ENCODE measurements around the gene TPRKB.
"Not testable (repeated sequence)": the region's sequence is repeated elsewhere in the genome, so short reads cannot be mapped to it uniquely, and the experiment has no call there.

Gene TPRKB

DNA sequence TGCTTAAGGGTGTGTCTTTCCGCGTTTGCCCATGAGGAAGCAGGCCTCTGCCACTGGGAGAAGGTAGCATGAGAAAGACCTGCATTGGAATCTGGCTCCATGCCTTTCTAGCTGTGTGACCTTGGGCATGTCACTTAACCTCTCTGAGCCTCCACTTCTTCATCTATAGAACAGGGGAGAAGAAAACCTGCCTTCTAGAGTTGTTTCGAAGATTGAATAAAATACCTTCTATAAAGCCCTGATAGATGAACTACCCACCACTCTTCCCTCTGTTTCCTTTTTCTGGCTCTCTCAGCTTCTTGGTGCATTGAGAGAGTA is 35.7 kb downstream of the TPRKB start:
- WGBS (ENCODE audit: insufficient coverage, insufficient read length): no CpG with 5 or more reads among the region's 3 CpGs
- not testable (repeated sequence) for H3K27me3 ChIP-seq (ENCODE audit: control insufficient read depth, insufficient read depth, low read length); H3K4me1 ChIP-seq (ENCODE audit: control insufficient read depth, insufficient read depth, low read length); DNase-seq (ENCODE audit: low read depth, low spot score); H3K36me3 ChIP-seq (ENCODE audit: control insufficient read depth, insufficient read depth, low read length); H3K9me3 ChIP-seq (ENCODE audit: control insufficient read depth, insufficient read depth, low read length); H3K4me3 ChIP-seq (ENCODE audit: low read length); H3K27ac ChIP-seq (ENCODE audit: low read length)

- H3K36me3 ChIP-seq (ENCODE audit: control insufficient read depth, insufficient read depth, low read length): no peaks in the 10 kb centered on the region
- no peak for DNase-seq (ENCODE audit: low read depth, low spot score)
- no peaks in the 10 kb centered on the region for H3K27me3 ChIP-seq (ENCODE audit: control insufficient read depth, insufficient read depth, low read length)
- H3K4me1 ChIP-seq (ENCODE audit: control insufficient read depth, insufficient read depth, low read length): no peaks in the 10 kb centered on the region
- no CpG with 5 or more reads among the region's 23 CpGs for WGBS (ENCODE audit: insufficient coverage, insufficient read length)
- H3K9me3 ChIP-seq (ENCODE audit: control insufficient read depth, insufficient read depth, low read length): no peaks in the 10 kb centered on the region
- H3K27ac ChIP-seq (ENCODE audit: low read length): no peak overlapping the region
- no peak overlapping the region for H3K4me3 ChIP-seq (ENCODE audit: low read length)
Measured at GRCh38 chr2:73700661-73701447, 36.3 kb downstream of the TPRKB start.

- Histone ChIP-seq H3K27me3 (ENCODE audit: control insufficient read depth, insufficient read depth, low read length) (no peaks in the 10 kb centered on the region), H3K4me3 (ENCODE audit: low read length) (no peak overlapping the region), H3K4me1 (ENCODE audit: control insufficient read depth, insufficient read depth, low read length) (no peaks in the 10 kb centered on the region), H3K9me3 (ENCODE audit: control insufficient read depth, insufficient read depth, low read length) (no peaks in the 10 kb centered on the region), H3K36me3 (ENCODE audit: control insufficient read depth, insufficient read depth, low read length) (no peaks in the 10 kb centered on the region), H3K27ac (ENCODE audit: low read length) (no peak overlapping the region)
- WGBS (ENCODE audit: insufficient coverage, insufficient read length): no CpG with 5 or more reads among the region's 5 CpGs
- DNase-seq (ENCODE audit: low read depth, low spot score): no peak
Measured at GRCh38 chr2:73700131-73700611, 37.0 kb downstream of the TPRKB start.

GRCh38 chr2:73699437-73699836 is 37.7 kb downstream of the TPRKB start:
- no peaks in the 10 kb centered on the region for H3K27me3 ChIP-seq (ENCODE audit: control insufficient read depth, insufficient read depth, low read length)
- H3K27ac ChIP-seq (ENCODE audit: low read length): no peak overlapping the region
- no peaks in the 10 kb centered on the region for H3K36me3 ChIP-seq (ENCODE audit: control insufficient read depth, insufficient read depth, low read length)
- WGBS (ENCODE audit: insufficient coverage, insufficient read length): no CpG with 5 or more reads among the region's 3 CpGs
- no peaks in the 10 kb centered on the region for H3K4me1 ChIP-seq (ENCODE audit: control insufficient read depth, insufficient read depth, low read length)
- DNase-seq (ENCODE audit: low read depth, low spot score): no peak
- H3K9me3 ChIP-seq (ENCODE audit: control insufficient read depth, insufficient read depth, low read length): no peaks in the 10 kb centered on the region
- H3K4me3 ChIP-seq (ENCODE audit: low read length): no peak overlapping the region

DNA sequence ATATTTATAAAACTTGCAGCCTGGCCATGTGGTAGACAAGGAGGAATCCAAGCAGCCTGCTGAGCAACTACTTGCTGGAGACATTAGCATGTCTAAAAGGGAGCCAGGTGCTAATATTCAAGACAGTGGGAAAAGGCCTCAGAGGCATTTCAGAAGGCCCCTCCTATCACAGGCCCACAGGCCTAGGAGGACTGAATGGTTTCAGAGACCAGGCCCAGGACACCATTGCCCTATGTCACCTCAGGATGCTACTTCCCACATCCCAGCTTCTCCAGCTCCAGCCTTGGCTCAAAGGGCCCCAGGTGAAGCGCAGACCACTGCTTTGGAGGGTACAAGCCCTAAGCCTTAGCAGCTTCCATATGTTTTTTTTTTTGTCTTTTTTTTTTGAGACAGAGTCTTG is 39.0 kb downstream of the TPRKB start:
- H3K4me3 ChIP-seq (ENCODE audit: low read length): no peak overlapping the region
- no CpG with 5 or more reads among the region's 1 CpG for WGBS (ENCODE audit: insufficient coverage, insufficient read length)
- H3K4me1 ChIP-seq (ENCODE audit: control insufficient read depth, insufficient read depth, low read length): no peaks in the 10 kb centered on the region

GRCh38 chr2:73697606-73698005 is 39.5 kb downstream of the TPRKB start:
- no peak for DNase-seq (ENCODE audit: low read depth, low spot score)
- Histone ChIP-seq H3K4me1 (ENCODE audit: control insufficient read depth, insufficient read depth, low read length) (no peaks in the 10 kb centered on the region), H3K27me3 (ENCODE audit: control insufficient read depth, insufficient read depth, low read length) (no peaks in the 10 kb centered on the region), H3K36me3 (ENCODE audit: control insufficient read depth, insufficient read depth, low read length) (no peaks in the 10 kb centered on the region), H3K9me3 (ENCODE audit: control insufficient read depth, insufficient read depth, low read length) (no peaks in the 10 kb centered on the region), H3K27ac (ENCODE audit: low read length) (no peak overlapping the region), H3K4me3 (ENCODE audit: low read length) (no peak overlapping the region)
- no CpG with 5 or more reads among the region's 3 CpGs for WGBS (ENCODE audit: insufficient coverage, insufficient read length)

More for the DNA sequence above, 39.0 kb downstream of the TPRKB start:
- no peak for DNase-seq (ENCODE audit: low read depth, low spot score)
- no peak overlapping the region for H3K27ac ChIP-seq (ENCODE audit: low read length)
- no peaks in the 10 kb centered on the region for H3K9me3 ChIP-seq (ENCODE audit: control insufficient read depth, insufficient read depth, low read length)
- H3K27me3 ChIP-seq (ENCODE audit: control insufficient read depth, insufficient read depth, low read length): no peaks in the 10 kb centered on the region
- H3K36me3 ChIP-seq (ENCODE audit: control insufficient read depth, insufficient read depth, low read length): no peaks in the 10 kb centered on the region

DNA sequence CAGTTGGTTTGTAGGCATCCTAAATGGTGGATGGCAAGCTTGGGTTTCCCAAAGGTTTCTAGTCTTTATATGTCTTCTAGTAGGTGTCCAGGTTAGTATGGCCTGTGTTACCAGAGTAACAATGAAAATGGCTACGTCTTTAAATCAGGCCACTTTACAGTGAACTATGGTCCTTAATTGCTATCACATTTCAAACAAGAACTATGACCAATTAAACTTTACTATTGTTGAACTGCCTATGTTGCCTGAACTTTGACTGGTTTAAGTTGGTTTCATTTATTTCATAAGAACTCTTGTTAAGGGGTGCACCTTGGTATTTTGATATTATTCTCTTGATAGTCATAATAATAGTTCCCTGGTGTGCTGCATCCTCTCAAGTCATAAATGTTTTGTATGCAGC is 40.2 kb downstream of the TPRKB start:
- DNase-seq (ENCODE audit: low read depth, low spot score); H3K27me3 ChIP-seq (ENCODE audit: control insufficient read depth, insufficient read depth, low read length); H3K27ac ChIP-seq (ENCODE audit: low read length); H3K4me3 ChIP-seq (ENCODE audit: low read length); H3K9me3 ChIP-seq (ENCODE audit: control insufficient read depth, insufficient read depth, low read length); H3K36me3 ChIP-seq (ENCODE audit: control insufficient read depth, insufficient read depth, low read length); H3K4me1 ChIP-seq (ENCODE audit: control insufficient read depth, insufficient read depth, low read length): not testable (repeated sequence)
- WGBS (ENCODE audit: insufficient coverage, insufficient read length): no CpG with 5 or more reads among the region's 1 CpG

GRCh38 chr2:73696521-73696920 is 40.6 kb downstream of the TPRKB start:
- H3K4me1 ChIP-seq (ENCODE audit: control insufficient read depth, insufficient read depth, low read length); H3K4me3 ChIP-seq (ENCODE audit: low read length); H3K27me3 ChIP-seq (ENCODE audit: control insufficient read depth, insufficient read depth, low read length); H3K36me3 ChIP-seq (ENCODE audit: control insufficient read depth, insufficient read depth, low read length); DNase-seq (ENCODE audit: low read depth, low spot score); H3K27ac ChIP-seq (ENCODE audit: low read length); H3K9me3 ChIP-seq (ENCODE audit: control insufficient read depth, insufficient read depth, low read length): not testable (repeated sequence)
- no CpG with 5 or more reads among the region's 3 CpGs for WGBS (ENCODE audit: insufficient coverage, insufficient read length)

GRCh38 chr2:73690372-73691088 is 46.6 kb downstream of the TPRKB start:
- not testable (repeated sequence) for DNase-seq (ENCODE audit: low read depth, low spot score); H3K9me3 ChIP-seq (ENCODE audit: control insufficient read depth, insufficient read depth, low read length); H3K36me3 ChIP-seq (ENCODE audit: control insufficient read depth, insufficient read depth, low read length); H3K4me3 ChIP-seq (ENCODE audit: low read length); H3K4me1 ChIP-seq (ENCODE audit: control insufficient read depth, insufficient read depth, low read length); H3K27ac ChIP-seq (ENCODE audit: low read length); H3K27me3 ChIP-seq (ENCODE audit: control insufficient read depth, insufficient read depth, low read length)
- WGBS (ENCODE audit: insufficient coverage, insufficient read length): no CpG with 5 or more reads among the region's 4 CpGs

DNA sequence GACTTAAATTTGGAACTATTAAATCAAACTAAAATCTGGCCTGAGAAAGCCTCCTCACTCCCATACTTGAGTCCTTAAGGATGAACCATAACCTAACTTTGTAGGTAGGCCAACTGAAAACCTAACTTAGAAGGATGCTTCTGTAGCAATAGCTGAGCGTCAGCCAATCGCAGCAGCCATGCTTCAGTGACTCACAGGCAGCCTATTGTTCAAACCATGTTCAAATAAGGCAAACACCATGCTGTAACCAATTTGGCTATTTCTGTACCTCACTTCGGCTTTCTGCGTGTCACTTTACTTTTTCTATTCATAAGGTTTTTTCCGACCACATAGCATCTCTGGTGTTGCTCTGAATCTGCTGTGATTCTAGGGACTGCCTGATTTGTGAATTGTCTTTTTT is 48.7 kb downstream of the TPRKB start:
- H3K4me1 ChIP-seq (ENCODE audit: control insufficient read depth, insufficient read depth, low read length); DNase-seq (ENCODE audit: low read depth, low spot score); H3K36me3 ChIP-seq (ENCODE audit: control insufficient read depth, insufficient read depth, low read length); H3K4me3 ChIP-seq (ENCODE audit: low read length); H3K27ac ChIP-seq (ENCODE audit: low read length); H3K9me3 ChIP-seq (ENCODE audit: control insufficient read depth, insufficient read depth, low read length); H3K27me3 ChIP-seq (ENCODE audit: control insufficient read depth, insufficient read depth, low read length): not testable (repeated sequence)
- WGBS (ENCODE audit: insufficient coverage, insufficient read length): no CpG with 5 or more reads among the region's 5 CpGs
